ENCODE measurements around the gene CASP10.

Gene CASP10

DNA sequence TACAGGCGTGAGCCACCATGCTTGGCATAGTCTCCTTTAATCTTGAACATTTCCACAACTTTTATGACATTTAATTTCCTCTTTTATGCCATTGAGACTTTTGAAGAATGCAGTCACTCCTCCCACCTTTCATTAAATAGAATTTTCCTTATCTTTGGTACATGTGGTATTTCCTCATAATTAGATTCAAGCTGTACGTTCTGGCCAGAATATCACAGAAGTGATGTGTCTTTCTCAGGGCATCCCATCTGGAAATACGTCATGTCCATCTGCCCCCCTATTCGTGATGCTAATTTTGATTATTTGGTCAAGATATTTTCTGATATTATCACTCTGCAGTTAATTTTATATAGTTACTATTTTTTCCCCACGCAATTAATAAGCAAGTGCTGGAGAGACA lies 16.9 kb downstream of the CASP10 start:
- DNase-seq: no peak

DNA sequence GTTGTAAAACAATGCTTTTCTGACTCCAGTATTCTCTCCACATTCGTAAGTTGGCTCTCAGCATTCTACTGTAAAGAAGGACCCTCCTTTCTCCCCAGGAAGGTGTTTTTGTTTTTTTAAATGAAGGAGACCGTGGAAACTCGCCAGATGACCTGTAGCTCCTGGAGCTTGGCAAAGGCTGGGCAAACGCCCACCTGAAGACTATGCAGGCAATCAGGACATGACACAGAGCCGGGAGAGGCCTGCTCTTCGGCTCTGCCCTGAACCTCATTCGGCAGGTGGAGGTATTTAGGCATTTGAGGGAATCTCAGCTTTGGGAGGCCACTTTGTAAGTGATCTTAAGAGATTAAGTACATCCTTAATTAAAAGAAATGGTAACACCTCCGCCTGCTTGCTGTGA lies 17.4 kb downstream of the CASP10 start:
- DNase-seq: no peak

DNA sequence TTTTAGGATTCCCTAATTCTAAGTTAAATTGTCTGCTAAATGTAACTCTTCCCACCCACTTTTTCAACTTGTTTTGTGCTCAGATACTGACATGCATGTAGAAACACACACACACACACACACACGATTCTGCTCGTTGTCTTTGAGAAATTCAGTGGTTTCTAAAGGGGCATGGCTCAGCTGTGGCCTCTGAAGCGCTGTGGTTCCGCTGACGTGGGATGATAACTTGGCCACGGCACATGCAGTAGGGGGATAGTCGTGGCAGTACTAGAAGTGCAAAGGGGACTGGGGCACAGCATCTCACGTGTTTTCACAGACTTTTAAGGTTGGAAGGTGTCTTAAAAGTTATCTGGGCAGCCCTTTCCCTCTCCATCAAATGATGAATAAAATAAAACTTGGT lies 18.4 kb downstream of the CASP10 start:
- no peak for DNase-seq

DNA sequence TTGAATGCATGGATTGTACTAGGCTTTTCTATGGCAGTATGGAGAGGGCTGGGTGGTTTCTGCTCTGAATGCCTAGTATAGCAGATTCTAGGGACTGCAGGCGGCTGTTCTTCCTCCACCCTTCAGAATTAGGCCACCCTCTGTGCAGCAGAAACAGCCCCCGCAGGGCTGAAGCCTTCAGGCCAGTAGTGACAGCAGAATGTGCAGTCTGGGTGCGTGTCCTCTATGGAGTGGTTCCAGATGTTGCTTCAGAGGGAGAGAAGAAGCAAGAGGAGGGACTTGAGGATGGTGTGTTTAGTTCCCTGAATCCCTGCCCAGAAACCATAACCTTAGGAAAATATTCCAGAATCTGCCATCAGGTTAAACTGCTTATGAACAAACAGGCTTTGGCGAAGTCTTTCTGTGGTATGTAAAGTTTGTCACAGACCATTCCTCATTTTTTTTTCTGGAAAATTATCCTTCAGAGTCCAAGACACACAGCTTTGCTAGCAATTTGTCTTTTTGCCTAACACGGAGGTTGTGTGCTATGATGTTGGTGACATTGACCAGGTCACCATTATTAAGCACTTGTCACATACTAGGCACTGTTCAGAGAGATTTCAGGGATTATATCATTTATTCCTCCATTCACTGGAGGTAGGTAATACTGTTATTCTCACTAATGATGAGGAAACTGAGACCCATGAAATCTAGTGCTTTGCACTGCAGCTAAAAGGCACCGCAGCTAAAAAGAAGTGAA lies 21.1 kb downstream of the CASP10 start:
- no peak for DNase-seq

DNA sequence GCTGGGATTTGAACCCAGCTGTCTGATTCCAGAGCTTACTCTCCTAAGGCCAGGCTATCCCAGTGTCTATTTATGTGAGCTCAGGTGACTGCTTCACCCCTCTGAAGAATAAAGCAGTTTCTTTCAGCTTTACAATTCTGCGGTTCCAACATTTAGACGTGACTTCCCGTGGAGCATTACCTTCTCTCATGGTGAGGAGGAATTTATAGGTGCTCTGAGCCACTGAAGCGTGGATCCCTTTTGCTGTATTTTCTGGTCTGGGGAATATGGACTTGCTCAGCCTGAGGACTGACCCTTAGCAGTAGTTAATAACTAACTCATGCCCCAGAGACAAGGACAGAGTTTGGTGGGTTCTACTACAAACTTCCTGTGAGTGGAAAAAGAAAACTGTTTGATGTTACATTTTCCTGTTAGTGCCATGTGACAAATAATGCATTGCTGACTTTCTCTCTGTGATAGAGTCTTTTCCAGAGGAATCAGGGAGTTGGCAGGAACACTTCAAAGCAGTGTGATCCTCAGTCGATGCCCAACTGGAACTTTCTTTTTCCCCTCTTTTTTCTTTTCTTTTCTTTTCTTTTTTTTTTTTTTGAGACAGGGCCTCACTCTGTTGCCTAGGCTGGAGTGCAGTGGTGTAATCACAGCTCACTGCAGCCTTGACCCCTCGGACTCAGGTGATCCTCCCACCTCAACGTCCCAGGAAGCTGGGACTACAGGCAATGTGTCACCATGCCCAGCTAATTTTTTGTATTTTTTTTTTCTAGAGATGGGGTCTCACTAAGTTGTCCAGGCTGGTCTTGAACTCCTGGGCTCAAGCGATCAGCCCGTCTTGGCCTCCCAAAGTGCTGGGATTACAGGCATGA lies 21.9 kb downstream of the CASP10 start:
- no peak for DNase-seq

DNA sequence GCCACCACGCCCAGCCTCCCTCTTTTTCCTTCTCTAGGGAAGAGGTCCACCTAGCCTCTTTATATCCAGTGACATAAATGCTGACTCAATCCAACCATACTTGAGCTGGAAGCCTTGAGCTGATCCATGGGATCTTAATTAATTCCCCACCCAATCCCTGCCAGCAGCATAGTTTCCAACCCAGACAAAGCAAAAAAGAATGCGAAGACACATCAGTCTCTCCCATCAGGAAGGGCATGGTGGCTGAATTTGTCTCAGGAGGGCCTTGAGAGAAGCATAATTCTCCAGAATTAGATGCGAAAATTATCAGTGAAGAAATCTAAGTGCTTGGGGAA lies 22.5 kb downstream of the CASP10 start:
- no peak for DNase-seq

DNA sequence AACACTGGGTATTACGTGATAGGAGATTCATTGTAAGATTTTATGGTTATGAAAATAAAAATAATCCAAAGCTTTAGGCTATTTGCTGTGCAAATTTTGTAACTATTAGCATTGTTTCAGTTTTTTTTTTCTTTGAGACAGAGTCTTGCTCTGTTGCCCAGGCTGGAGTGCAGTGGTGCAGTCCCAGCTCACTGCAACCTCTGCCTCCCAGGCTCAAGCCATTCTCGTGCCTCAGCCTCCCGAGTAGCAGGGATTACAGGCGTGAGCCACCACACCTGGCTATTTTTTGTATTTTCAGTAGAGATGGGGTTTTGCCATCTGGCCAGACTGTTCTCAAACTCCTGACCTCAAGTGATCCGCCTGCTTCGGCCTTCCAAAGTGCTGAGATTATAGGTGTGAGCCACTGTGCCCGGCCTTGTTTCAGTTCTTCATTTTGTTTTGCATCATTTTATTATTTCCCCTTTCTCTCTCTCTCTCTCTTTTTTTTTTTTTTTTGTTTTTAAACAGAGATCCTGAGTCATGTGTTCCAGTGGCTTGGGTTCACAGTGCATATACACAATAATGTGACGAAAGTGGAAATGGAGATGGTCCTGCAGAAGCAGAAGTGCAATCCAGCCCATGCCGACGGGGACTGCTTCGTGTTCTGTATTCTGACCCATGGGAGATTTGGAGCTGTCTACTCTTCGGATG lies 25.8 kb downstream of the CASP10 start:
- no peak for DNase-seq

DNA sequence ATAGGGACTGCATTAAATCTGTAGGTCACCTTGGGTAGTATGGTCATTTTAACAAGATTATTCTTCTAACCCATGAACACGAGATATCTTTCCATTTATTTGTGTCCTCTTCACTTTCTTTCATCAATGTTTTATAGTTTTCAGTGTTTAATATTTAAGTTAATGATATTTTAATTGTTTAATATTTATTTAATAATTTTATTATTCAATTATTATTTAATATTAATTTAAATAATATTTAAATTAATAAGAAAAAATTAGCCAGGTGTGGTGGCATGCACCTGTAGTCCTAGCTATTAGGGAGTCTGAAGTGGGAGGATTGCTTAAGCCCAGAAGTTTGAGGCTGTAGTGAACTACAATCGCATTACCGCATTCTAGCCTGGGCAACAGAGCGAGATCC lies 33.0 kb downstream of the CASP10 start:
- DNase-seq: no peak

DNA sequence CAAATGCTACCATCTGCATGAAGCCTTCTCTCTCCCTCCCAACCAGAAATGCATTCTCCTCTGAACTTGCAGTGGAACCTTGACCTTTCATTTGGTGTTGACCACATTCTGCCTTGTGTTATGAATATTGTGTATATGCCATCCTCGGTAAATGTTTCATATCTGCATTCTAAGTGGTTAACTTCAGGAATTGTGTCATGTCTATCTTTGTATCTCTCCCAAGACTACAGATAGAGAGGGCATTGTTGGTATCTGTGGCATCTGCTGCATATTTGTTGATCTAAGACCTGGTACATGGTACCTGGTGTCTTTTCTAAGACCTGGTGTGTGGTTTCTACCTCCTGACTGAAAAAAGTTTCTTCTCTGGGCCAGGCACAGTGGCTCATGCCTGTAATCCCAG lies 34.0 kb downstream of the CASP10 start:
- no peak for DNase-seq

DNA sequence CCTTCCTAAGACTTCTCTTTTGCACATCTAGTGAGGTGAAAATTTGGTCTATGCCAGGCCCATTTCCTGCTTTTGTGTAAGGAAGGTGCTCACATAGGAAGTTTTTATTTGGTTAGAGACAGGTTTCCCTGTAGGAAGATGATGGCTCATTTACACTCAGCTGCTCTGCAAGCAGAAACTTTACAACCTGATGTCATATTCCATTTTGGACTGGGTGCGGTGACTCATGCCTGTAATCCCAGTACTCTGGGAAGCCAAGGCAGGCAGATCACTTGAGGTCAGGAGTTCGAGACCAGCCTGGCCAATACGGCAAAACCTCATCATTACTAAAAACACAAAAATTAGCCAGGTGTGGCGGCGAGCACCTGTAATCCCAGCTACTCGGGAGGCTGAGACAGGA lies 35.8 kb downstream of the CASP10 start:
- no peak for DNase-seq

DNA sequence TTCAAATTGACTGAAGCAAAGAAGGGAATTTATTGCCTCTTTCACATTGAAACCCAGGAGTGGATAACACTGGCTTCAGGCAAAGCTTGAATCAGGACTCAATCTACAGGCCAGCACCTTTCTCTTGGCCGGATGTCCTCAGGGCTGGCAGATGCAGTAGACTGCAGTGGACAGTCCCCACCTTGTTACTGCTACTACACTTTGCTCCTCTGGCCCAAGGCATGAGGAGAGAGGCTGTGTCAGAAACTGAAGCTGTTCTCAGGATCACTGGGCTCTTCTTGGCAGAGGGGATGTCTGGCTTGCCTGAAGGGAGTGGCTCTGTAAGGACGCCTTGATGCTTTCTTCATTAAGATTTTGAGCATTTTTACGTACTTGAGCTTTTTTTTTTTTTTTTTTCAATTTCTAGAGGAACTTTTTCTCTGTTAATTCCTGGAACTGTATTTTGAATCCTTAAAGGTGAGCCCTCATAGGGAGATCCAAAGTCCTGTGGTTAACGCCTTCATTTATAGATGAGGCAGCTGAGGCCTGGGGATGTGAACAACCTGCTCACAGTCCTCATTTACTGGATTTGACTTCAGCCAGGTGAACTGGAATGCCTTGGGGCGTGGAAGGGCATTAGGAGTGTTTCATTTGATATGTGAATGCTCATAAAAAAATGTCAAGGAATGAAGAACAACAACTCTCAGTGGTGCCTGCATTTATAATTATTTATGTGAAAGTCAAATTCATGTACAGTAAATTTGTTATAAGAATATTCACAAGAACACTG lies 36.6 kb downstream of the CASP10 start:
- DNase-seq: no peak

DNA sequence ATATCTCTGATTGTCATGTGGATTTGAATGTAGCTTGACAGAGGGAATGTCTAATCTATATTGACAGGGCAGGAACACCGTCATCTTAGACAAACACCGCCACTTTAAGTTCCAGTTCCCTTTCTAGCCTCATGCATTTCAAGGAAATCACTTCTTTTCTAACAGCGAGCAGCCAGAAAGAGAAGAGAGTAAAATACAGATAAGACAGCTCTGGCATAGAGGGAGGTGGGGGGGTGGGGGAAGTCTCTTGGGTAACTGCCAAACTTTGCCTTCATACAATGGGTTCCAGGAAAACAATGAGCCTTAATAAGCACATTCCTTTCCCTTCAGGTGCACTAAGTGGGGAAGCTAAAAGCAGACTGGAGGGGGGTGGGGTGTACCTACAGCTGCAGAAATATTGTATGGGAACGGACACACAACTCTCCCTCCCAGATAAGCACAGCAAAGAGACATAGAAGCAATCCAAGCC lies 37.2 kb downstream of the CASP10 start:
- peak; percentile 18 to 20 for DNase-seq

DNA sequence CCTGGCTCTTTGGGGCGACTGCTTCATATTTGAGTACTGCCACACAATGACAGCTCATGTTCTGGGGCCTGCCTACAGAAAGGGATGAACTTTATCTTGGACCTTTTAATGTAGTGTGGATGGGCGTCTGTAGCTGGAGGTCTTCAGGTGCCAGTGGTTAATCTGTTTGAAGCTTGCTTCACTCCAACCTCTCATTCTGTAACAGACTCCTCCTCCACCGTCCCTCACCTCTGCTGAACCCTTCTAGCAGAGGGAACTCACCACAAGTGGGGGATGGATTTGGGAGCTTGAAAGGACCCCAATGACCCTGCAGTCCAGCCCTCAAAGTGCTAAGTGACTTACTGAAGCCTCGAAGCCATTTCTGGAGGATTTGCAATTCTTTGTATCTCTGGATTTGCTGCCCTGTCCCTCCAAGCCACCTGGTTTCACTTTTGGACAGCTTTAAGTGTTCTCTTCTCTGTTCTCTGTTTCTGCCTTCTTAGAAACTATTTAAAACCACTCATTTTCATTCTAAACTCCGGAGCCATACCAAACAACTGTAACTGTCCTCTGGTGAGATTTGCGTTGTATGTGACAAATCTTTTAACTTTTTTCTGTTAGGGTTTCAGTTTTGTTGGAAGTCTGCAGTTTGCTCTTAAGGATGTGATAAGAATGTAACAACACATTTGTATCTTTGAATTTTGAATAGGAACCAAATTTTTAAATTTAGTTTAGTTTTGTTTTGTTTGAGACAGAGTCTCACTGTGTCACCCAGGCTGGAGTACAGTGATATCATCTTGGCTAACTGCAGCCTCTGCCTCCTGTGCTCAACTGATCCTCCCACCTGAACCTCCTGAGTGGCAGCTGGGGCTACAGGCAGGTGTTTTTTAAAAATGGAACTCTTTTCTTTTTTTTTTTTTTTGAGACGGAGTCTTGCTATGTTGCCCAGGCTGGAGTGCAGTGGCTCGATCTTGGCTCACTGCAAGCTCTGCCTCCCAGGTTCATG lies 40.4 kb downstream of the CASP10 start:
- DNase-seq: no peak

DNA sequence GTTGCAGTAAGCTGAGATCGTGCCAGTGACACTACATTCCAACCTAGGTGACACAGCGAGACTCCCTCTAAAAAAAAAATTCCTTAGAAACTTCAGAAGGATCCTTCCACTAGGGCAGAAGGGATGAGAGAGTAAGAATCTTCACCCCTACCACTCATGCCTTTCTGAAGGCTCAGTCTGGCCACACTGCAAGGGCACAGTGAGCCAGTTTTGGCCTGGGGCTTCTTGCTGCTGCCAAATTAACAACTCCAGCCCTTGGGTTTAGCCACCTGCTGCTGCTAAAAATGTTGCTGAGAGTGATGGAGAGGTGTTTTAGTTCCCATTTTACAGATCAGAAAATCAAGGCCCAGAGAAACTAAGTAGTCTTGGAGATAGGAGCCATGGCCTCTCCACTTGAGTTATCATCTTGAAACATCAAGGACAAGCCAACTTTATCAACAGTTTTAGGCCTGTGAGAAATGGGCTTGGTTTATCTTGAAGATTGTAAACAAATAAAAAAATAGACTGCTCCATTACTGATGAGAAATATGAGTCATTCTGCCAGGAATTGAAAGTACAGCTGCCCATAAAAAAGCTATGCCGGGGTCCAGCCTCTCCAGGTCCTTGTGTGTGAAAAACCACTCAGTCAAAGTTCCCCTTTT lies 45.5 kb downstream of the CASP10 start:
- DNase-seq: no peak

DNA sequence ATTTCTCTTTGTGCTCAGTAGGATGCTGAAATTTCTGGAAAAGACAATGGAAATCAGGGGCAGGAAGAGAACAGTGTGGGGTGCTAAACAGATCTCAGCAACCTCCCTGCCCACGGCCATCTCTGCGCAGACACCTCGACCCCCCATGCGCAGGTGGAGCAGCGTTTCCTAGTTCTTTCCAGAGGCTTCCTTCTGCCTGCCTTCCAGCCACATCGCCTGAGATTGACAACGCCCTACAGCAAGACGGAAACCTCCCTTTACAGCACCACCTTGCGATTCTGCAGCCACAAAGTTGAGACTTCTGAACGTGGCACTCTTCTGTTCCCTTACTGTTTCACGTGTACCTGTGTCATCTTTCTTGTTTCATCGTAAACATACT lies 46.0 kb downstream of the CASP10 start:
- no peak for DNase-seq

DNA sequence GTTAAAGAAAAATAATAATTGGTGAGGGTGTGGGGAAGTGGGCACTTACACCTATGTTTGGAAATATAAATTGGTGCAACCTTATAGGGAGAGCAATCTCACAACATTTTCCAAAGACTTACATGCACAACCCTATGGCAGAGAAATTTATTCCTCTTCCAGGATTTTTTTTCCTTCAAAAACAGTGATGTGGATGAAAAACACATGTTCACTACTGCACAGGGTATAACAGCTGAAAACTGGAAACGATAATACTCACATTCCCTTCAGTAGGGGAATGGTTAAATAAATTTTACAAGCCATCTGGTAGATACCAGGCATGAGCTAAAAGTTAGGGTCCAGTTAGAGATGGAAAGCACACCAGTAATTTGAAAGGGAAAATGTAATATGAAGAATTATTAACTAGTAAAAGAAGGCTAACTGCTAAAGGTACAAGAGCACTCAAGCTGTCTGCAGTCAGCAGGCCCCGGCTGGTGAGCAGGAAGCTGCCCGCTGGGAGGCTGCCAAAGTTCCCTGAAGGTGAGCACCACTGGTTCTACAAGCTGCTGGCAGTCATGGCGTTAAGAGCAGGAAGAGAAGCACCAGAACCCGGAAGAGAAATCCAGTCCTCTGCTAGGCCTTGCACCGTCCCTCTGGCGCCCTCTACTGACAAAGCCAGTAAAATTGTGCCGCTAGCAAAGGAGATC lies 49.0 kb downstream of the CASP10 start:
- peak; percentile 100 for DNase-seq

DNA sequence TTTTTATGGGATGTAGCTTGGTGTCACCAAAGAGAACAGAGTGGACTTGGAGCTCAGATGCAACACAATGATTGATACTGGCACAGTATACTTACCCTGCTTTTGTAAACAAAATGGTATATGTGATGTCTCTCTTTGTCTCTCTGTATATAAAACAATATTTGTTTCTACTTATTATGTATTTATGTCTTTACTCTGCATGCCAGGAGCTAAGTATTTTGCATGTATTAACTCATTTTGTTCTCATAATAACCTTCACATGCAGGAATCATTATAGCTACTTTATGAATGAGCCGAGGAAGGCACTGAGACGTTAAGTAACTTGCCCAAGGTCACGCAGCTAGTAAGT lies 49.5 kb downstream of the CASP10 start:
- DNase-seq: no peak

DNA sequence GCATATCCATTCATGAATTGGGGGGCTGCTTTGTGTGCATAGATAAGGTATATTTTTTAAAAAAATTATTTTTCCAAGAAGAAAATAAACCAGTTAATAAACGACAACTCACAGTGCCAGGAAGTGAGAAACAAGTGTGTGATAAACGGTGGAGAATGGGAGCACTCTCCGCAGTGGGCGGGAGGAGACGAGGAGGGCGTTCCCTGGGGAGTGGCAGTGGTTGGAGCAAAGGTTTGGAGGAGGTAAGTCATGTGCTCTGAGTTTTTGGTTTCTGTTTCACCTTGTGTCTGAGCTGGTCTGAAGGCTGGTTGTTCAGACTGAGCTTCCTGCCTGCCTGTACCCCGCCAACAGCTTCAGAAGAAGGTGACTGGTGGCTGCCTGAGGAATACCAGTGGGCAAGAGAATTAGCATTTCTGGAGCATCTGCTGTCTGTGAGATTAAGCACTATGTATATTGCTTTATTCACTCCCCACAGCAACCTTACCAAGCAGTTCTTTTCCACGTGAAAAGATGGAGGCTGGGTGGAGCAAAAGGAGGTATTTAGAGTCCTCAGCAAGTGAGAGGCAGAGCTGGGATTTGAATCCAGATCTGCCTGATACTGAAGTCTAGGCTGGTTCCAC lies 50.4 kb downstream of the CASP10 start:
- DNase-seq: peak; percentile 99

DNA sequence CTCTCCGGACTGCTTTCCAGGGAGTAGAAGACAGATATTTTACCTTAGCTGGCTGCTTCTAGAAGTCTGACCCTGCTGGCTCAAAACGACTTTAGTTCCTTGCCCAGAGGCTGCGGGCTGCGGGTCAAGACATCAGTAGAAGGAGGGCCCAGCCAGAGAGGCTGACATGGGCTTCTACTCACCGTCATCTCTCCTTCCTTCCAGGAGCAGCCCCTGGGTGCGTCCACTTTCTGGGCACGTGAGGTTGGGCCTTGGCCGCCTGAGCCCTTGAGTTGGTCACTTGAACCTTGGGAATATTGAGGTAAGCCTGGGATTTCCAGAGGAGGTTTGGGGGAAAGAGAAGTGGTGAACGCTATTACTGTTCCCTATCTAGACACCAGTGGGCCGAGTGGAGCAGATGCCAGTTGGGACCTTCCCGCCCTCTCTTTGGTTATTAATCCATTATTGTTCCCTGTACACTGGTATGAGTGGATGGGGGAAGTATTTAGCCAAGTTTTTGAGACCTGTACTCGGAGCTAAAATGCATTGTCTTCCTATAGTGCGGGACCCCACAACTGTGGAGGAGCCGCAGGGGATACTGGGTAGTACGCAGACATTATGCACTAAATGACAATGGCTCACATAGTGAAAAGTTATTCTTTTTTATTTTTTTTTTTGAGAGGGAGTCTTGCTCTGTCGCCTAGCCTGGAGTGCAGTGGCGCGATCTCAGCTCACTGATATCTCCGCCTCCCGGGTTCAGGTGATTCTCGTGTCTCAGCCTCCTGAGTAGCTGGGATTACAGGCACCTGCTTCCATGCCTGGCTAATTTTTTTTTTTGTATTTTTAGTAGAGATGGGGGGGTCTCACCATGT lies 51.1 kb downstream of the CASP10 start:
- peak in 1 of 2 experiments; percentile 70 for DNase-seq

Data from Kasumi-1 (cell line).